ENCODE data around the gene SLC22A5.

The SLC22A5 gene

DNA sequence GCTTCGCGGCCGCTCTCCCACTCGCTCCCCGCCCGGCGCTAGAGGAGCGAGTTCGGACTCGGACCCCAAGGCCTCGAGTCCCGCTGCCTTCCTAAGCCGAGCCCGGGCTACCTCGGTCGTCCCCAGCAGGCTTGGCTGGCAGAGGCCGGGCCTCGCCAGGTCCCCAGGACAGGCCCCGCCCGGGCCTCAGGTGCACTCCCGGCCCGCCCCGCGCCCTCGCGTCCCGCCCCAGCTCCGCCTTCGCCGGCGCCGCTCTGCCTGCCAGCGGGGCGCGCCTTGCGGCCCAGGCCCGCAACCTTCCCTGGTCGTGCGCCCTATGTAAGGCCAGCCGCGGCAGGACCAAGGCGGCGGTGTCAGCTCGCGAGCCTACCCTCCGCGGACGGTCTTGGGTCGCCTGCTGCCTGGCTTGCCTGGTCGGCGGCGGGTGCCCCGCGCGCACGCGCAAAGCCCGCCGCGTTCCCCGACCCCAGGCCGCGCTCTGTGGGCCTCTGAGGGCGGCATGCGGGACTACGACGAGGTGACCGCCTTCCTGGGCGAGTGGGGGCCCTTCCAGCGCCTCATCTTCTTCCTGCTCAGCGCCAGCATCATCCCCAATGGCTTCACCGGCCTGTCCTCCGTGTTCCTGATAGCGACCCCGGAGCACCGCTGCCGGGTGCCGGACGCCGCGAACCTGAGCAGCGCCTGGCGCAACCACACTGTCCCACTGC is at the start of gene SLC22A5:
Gene SLC22A5 (plus strand): TSS at position 237 of the 707 bp plus-strand sequence. CDS start 263 bp downstream, at position 500.
- no peak for DNase-seq (ENCODE audit: low read depth)

DNA sequence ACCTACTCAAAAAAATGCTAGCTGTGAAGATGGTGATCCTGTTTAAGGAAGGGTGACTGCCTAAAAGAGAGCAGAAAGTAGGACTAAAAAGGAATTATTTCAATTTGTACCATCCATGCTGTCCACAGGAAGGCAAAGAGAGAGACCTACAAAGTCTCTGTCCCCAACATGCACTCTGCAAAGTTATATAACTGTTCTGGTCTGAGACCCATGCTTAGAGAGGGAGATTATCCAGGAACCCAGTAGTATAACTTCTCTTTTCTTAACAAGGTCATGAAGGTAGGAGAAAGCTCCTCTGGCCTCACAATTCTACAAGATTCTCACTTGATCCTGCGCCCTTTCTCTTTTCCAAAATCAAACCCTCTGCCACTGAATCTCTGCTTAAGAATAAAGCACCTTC is 49.5 kb upstream of the SLC22A5 start:
- DNase-seq (ENCODE audit: low read depth) = no peak

DNA sequence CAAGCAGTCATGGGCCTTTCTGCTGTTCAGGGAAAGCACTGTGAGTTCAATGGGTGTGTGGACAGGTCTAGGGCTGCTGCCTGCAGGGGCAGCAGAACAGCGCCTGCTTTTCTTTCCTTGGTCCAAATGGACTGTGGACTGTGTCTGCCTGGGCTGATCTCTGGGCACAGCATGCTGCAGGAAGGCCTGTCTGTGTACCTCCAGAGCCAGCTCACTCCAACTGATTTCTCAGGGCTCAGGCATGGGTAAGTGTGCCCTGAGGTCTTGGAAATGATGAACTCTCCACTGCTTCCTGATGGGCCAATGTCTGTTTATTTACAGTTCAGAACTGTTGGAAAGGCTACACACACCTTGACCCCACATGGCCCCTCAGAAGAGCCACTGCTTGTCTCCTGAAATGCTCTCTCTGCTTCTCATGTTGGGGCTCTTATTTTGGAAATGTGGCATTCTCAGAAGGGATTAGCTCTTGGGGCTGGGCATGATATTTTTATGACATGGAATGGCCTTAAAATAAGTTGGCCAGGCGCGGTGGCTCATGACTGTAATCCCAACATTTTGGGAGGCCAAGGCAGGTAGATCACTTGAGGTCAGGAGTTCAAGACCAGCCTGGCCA is 48.3 kb upstream of the SLC22A5 start:
- DNase-seq (ENCODE audit: low read depth) = no peak

DNA sequence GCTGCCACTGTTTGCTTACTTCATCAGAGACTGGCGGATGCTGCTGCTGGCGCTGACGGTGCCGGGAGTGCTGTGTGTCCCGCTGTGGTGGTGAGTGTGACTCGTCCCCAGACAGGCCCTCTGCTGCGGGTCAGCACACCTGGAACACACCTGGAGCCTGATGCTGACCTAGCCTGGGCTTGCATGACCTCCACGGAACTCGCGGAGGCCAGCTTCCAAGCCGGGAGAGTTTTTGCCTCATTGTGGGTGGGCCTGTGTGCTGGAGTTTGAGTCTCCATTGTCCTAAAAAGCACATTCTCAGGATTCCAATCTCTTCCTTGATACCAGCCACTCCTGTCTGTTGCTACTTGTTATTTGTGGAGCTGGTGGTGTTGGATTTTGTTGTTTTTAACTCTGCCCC is 47.2 kb upstream of the SLC22A5 start:
- DNase-seq (ENCODE audit: low read depth) = no peak

DNA sequence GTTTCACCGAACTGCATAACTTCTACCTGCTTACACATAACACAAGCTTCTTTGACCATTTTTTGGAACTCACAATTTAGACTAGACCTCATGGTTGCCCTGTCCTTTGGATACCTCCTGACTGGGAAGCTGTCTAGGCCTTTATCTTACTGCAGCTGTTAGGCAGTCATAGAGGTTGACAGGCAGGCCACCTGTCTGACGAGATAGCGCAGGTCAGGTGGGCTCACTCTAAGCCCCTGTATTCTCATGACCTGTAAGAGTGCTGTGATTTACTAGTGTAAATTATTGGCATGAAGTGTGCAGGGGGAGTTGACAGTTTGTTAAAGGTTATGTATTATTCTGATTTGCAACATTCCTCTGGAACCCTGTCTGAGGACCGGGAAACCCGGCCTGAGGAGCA is 46.3 kb upstream of the SLC22A5 start:
- no peak for DNase-seq (ENCODE audit: low read depth)

DNA sequence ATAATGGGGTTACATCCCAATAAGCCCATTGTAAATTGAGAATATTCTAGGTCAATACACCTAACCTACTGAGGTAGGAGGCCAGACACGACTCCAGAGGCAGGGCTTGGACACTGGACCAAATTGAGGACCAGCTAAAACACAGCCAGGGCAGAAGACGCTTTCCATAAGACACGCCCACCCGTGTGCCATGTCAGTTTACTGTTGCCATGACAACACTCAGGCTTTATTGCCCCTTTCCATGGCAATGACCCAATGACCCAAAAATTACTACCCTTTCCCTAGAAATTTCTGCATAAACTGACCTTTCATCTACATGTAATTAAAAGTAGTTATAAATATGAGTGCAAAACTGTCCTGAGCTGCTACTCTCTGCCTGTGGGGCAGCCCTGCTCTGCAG is 43.8 kb upstream of the SLC22A5 start:
- no peak for DNase-seq (ENCODE audit: low read depth)

DNA sequence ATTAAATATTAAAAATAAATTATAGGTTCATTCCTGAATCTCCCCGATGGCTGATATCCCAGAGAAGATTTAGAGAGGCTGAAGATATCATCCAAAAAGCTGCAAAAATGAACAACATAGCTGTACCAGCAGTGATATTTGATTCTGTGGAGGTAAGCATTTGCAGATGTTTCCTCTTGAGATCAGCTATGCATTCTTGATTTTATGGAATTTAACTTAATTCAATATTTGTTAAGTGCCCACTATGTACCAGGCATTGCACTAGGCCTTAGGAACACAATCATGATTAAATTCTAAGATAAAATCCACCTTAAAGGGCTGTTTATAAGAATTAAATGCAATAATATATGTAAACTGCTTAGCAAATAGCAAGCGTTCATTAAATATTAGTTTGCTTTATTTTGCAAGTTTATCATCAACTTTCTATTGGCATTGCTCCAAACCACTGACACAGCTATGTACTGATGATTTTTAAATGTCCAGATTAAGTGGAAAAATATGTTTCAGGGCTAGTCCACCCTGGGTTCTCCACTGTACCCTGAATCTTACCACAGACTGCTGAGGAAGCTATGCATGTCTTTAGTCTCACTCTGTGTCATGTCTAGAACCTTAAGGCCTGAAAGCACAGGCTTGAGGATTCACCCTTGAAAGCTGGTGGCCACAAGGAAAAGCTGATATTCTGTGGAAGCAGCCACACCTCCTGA is 42.1 kb upstream of the SLC22A5 start:
- no peak for DNase-seq (ENCODE audit: low read depth)

DNA sequence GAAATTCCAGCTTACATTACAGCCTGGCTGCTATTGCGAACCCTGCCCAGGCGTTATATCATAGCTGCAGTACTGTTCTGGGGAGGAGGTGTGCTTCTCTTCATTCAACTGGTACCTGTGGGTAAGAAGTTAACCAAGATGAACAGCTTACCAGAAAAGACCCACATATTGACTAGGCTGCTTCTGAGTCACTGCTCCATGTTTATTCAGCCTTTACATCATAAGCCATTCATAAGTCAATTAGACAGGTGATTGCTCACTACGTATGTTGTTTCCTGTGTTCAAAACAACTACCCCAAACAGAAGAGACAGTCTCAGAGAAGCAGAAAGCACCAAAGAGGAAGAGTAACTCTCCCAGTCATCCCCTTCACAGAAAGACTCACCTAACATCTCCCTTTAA is 34.7 kb upstream of the SLC22A5 start:
- no peak for DNase-seq (ENCODE audit: low read depth)

DNA sequence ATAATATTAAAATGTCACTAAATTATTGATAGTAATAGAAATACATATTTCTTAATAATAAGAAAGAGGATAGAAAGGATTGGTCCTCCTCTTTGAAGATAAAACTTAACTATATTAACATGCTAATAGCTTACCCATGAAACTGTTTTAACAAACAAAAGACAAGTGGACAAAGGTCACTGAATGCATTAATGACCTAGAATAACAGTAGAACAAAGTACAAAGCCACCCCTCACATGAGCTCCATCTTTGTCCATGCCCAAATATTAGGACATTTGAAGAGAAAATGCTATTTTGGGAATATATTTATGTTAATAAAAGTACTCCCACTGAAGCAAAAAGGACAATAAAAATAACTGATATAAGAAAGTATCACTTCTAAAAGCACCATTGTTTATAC is 34.1 kb upstream of the SLC22A5 start:
- no peak for DNase-seq (ENCODE audit: low read depth)

DNA sequence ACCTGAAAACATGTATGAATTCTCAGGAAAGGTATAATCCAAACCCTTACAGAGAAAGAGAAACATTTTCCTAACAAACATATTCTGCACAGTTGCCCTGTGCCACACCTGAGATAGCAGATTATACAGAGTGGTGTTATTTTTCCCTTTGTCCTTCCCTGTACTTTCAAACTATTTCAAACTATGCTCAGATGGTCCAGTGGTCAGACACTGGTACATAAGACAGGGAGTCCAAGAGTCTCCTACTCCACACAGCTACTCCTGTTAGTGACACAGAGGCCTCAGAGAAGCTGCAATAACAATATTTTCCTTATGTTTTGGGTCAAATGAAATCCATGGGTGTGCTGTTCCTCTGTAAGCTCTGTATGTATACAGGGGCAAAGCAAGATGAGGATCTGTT is 30.0 kb upstream of the SLC22A5 start:
- no peak for DNase-seq (ENCODE audit: low read depth)

DNA sequence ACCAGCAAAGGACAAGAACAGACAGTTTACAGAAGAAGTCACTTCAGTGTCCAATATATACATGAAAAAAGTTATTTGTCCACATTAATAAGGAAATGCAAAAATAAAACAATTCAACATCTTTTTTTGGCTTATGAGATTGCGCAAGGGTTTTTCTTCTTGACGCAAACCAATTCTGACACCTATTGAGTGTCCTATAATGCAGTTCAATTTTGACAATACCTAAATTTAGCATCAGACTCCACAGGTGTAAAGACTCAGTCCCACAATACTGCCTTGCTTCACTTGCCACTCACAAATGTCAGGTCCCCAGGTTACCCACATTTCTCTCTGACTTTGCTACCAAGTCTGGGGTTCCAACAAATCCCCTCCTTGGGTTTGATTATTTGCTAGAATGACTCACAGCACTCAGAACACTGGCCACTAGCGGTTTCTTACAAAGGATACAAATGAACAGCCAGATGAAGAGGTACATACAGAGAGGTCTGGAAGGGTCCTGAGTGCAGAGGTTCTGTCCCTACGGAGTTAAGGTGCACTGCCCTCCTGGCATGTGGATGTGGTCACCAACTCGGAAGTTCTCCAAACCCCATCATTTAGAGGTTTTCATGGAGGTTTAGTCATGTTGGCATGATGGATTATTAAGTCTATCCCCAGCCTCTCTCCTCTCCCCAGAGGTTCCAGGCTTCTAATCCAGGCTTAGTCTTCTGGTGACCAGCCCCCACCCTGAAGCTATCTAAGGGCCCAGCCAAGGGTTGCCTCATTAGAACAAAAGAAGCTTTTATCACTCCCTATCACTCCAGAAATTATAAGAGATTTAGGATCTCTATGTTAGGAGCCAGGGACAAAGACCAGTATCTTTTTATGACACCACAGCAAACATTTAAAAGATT is 27.0 kb upstream of the SLC22A5 start:
- no peak for DNase-seq (ENCODE audit: low read depth)

DNA sequence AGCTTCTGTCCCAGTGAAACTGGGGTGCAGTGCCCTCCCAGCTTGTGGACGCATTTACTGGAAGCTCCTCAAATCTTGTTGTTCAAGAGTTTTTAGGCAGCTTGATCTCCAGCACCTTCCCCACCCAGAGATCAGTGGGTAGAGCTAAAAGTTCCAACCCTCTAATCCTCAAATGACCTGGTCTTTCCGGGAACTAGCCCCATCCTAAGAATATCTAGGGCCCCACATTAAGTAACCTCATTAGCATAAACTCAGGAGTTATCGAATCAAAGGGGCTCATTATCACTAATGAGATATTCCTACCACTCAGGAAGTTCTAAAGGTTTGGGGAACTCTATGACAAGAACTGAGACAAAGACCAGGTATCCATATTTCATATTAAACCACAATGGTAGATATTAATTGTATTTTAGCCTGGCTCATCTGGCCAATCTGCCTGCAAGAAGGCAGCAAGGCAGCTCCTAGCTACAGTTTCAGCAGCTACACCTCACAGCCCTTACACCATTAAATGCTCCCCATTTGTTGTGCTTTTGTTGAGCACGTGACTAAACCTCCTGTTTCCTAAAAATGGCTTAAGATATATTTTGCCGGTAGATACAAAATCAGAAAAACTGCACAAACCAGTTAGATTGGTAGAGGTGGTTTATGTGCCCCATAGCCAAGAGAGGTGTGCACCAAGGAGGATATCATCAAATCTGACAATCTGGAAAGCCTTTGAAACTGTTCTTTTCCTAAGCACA is 24.6 kb upstream of the SLC22A5 start:
- DNase-seq (ENCODE audit: low read depth) = no peak

DNA sequence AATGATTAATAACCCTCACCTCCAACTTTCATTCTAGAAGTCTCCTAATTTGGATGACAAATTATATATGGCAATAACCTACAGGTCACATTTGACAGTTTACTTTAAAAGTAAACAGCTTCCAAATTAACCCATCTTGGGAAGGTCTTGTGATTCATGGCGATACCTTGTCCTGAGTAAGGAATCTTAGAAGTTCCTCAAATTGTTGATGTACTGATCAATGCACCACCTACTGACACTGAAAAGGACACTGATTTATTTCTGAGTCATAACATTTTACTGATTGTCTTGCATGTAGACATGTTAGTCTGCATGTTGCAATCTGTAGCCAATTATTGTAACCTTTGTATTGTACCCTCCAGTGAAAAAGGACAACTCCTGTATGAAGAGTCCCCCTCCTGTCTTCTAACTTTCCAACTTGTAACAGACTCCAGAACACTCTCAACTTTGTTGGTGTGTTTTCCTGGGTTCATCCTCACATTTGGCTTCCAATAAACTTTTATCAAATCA is 16.0 kb upstream of the SLC22A5 start:
- no peak for DNase-seq (ENCODE audit: low read depth)

DNA sequence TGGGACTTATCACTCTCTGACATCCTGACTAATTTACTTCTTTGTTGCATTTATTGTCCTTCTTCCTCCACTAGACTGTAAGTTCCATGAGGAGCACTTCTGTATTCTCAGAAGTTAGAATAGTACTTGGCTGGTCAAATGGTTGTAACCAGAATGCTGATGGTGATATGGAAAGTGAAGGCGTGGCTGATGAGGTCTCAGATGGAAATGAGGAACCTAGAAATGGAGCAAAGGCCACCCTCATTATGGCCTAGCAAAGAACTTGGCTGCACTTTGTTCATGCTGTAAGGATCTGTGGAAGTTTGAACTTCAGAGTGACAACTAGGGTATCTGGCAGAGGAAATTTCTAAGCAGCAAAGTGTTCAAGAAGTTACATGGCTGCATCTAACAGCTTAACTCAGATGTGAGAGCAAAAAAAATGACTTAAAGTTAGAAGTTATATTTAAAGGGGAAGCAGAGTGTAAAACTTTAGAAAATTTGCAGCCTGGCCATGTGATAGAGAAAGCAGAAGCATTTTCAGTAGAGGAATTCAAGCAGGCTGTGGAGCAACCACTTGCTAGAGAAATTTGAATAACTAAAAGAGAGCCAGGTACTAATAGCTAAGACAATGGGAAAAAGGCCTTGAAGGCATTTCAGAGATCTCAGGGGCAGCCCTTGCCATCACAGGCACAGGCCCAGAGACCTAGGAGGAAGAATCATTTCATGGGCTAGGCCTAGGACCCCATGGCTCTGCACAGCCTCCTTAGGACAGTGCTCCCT is 14.9 kb upstream of the SLC22A5 start:
- no peak for DNase-seq (ENCODE audit: low read depth)

DNA sequence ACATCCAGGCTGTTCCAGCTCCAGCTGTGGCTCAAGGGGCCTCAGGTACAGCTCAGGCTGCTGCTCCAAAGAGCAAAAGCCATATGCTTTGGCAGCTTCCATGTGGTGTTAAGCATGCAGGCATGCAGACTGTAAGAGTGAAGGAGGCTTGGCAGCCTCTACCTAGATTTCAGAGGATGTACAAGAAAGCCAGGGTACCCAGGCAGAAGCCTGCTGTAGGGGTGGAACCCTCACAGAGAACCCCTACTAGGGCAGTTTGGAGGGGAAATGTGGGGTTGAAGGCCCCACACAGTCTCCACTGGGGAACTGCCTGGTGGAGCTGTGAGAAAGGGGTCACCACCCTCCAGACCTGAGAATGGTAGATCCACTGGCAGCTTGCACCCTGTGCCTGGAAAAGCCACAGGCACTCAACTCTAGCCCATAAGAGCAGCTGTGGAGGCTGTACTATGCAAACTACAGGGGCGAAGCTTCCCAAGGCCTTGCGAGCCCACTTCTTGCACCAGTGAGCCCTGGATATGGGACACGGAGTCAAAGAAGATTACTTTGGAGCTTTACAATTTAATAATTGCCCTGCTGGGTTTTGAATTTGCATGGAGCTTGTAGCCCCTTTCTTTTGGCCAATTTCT is 14.3 kb upstream of the SLC22A5 start:
- no peak for DNase-seq (ENCODE audit: low read depth)

DNA sequence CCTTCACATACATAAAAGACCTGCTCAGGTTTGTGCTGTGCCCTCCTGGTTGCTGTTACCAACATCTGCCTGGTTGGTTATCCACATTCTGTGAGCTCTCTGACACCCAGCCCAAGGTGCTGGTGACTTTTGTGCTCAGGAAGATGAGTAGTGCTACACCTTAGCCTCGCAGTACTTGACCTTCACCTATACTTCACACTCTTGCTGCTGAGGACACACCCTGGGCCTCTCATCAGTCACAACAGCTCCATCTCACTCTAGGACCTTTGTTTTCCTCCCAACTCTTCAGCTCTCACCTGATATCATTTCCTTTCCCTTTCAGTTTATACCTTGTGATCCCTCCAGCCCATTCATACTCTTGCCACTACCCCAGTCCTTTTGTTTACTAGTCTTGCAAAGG is 10.7 kb upstream of the SLC22A5 start:
- no peak for DNase-seq (ENCODE audit: low read depth)

DNA sequence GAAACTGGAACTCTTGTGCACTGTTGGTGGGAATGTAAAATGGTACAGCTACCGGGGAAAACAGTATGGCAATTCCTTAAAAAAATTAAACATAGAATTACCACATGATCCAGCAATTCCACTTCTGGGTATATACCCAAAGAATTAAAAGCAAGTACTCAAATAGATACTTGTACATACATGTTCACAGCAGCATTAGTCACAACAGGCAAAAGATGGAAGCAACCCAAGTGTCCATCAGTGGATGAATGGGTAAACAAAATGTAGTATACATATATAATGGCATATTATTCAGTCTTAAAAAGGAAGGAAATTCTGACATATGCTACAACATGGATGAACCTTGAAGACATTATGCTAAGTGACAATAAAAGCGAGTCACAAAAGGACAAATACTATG is 7.4 kb upstream of the SLC22A5 start:
- no peak for DNase-seq (ENCODE audit: low read depth)

DNA sequence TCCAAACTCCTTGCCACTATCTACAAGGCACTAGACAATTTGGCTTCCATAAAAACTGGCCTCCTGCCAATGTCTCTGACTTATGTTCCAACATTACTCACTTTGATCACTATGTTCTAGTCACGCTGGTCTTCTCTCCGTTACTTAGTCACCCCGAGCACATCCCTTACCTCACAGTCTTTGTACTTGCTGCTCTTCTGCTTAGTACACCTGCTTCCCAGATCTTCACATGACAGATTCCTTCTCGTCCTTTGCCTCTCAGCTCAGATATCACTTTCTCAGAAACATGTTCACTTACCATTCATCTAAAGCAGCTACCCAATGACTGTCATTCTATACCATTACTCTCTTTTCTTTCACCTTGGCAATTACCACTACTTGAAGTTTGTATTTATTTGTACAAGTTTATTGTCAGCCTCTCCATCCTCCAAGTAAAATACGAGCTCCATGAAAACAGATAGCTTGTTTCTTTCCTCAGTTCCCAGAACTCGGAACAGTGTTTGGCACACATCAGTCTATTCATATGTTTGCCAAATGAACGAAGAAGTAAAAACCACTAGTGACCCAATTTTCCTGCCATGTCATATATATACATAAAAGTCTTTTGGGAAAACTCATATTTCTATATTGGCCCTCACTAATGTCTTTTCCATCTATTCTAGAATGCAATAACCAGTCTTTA is 5.9 kb upstream of the SLC22A5 start:
- DNase-seq (ENCODE audit: low read depth) = no peak

DNA sequence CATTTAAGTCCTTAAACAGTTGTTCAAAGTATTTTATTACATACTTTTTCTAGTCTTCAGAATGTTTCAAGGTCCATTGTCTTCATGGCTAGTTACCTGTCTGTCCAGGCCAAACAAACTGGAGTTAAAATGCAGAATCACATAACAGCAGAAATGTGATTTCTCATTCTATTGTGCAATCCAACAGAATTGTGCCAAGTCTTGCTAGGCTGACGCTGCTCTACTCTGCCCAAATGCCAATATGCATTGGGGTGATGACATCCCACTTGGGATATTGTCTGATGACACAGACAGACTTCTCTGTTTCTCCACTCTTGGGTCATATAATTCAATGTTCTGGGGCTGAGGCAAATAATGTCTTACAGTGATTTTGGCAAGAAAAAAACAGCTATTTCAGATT is 5.2 kb upstream of the SLC22A5 start:
- DNase-seq (ENCODE audit: low read depth) = no peak

DNA sequence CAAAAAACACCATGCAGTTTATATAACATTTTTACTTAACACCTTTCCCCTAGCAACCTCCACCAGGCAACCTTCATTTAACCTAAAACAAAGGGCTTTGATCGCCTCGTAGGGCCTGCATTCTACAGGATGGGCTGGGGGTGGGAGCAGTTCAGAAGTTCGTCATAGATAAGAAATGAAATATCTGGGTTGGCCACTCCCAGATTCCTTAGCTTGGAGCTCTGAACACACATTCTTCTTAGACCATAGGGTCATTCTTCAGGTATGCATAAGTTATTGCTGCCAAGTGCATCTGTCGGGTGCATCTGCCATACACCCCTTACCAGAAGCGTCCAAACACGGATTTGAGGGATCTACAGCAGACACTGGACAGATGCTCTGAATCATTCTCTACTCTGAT is 4.3 kb upstream of the SLC22A5 start:
- no peak for DNase-seq (ENCODE audit: low read depth)

All from CMK (cell line).